Fibroblast of villous mesenchyme (primary cell): ENCODE results near the gene CLTC. TPM values are rescaled to one million over a fixed set of nuclear protein-coding genes. Genes with fewer than 3 reads are reported as not detected.

Experiments used
- DNase-seq: peaks from one replicate; pipeline ENCODE4 v3.0.0-alpha.2; 2010; ENCODE audit warnings: low read depth
- H3K4me3 ChIP-seq: 2 replicates; pipeline ENCODE4 v1.5.1; 2011; ENCODE audit warnings: low read depth, mild to moderate bottlenecking, low read length
- total RNA-seq: library from RNA; depleted of rRNA; stranded (reverse); fragments of >200 nt; gene quantifications from 2 replicates; pipeline ENCODE4 v1.2.3, GENCODE V29; 2012
- TF ChIP-seq, protein P1 (sequence below): IDR thresholded peaks from 2 replicates; pipeline ENCODE4 v1.5.1; 2012; ENCODE audit warnings: low read depth, mild to moderate bottlenecking, low read length; ENCODE audit not compliant: insufficient read depth

CLTC gene
- total RNA-seq, 1 donor: 613 TPM

DNA sequence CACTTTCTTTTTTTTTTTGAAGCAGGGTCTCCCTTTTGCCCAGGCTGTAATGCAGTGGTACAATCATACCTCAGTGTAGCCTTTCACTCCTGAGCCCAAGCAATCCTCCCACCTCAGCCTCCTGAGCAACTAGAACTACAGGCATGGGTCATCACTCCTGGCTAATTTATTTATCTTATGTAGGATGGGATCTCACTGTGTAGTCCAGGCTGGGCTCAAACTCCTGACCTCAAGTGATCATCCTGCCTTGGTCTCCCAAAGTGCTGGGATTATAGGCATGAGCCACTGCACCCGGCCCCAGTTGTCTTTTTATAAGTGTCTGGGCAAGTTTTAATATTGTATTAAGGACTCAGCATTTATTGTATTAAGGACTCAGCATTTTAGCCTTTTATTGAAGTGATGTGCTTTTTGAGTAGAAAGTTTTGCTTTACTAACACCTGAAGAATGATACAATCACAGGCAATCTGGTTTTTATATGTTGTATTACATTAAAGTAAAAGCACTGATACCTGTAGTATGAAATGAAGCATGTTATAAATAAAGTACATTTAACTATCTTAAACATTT, 110.7 kb downstream of the CLTC start:
- DNase-seq: no peak
- H3K4me3 ChIP-seq: no peak overlapping the region
- TF ChIP-seq, protein P1, sequence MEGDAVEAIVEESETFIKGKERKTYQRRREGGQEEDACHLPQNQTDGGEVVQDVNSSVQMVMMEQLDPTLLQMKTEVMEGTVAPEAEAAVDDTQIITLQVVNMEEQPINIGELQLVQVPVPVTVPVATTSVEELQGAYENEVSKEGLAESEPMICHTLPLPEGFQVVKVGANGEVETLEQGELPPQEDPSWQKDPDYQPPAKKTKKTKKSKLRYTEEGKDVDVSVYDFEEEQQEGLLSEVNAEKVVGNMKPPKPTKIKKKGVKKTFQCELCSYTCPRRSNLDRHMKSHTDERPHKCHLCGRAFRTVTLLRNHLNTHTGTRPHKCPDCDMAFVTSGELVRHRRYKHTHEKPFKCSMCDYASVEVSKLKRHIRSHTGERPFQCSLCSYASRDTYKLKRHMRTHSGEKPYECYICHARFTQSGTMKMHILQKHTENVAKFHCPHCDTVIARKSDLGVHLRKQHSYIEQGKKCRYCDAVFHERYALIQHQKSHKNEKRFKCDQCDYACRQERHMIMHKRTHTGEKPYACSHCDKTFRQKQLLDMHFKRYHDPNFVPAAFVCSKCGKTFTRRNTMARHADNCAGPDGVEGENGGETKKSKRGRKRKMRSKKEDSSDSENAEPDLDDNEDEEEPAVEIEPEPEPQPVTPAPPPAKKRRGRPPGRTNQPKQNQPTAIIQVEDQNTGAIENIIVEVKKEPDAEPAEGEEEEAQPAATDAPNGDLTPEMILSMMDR: no peak

DNA sequence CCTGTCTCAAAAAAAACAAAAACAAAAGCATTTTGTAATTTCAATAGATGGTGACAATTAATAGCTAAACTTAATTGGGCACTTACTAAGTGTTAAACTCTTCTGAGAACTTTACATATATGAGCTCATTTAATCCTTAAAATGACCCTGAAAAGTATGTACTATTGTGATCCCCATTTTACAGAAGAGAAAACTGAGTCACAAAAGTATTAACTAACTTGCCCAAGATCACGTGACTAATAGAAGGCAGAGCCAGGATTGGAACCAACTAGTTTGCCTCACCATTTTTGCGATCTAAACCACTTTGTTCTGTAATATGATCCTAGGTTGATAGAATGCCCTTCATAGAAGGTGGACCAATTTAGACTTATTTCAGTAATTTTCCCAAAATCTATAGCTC, 114.0 kb downstream of the CLTC start:
- DNase-seq: no peak
- TF ChIP-seq, protein P1: no peak
- H3K4me3 ChIP-seq: no peak overlapping the region

DNA sequence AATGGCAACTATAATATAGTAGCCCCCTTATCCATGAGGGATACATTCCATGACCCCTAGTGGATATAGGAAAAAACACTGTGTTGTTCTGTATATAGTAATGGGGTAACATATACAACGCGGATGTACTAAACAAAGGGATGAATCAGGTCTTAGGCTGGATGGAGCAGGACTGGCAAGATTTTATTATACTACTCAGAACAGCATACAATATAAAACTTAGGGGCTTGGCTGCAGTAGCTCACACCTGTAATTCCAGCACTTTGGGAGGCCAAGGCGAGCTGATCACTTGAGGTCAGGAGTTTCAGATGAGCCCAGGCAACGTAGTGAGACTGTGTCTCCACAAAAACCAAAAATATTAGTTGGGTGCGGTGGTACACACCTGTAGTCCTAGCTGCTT, 114.5 kb downstream of the CLTC start:
- no peak overlapping the region for H3K4me3 ChIP-seq
- no peak for DNase-seq
- TF ChIP-seq, protein P1: no peak

DNA sequence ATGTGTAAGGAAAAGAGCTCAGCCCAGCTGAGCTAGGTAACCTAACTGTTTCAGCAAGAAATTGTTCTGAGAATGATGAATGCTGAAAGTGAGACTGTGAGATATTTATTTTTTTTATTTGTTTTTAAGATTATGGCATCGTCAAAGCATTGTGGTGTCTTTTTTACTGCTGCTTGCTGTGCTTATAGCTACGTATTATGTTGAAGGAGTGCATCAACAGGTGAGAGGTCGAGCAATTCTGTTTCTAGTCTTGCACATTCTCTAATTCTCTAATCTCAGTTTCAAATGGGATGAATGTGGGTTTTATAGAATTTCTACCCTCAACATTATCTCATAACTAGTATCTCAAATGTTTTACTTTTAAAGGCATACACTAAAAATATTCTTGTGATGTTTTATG, 117.6 kb downstream of the CLTC start:
- no peak for DNase-seq
- H3K4me3 ChIP-seq: no peak overlapping the region
- TF ChIP-seq, protein P1: no peak

DNA sequence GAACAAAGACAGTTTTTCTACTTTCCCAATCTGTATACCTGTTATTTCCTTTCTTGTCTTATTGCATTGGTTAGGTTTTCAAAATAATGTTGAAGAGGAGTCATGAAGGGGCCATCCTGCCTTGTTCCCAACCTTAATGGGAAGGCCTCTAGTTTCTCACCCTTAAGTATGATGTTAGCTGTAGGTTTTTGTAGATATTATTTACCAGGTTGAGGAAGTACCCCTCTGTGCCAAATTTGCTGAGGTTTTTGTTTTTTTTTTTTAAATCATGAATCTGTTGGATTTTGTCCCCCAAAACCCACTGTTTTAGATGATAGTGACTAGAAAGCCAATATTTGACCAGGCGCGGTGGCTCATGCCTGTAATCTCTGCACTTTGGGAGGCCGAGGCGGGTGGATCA, 124.1 kb downstream of the CLTC start:
- DNase-seq: no peak
- H3K4me3 ChIP-seq: no peak overlapping the region
- TF ChIP-seq, protein P1: no peak

DNA sequence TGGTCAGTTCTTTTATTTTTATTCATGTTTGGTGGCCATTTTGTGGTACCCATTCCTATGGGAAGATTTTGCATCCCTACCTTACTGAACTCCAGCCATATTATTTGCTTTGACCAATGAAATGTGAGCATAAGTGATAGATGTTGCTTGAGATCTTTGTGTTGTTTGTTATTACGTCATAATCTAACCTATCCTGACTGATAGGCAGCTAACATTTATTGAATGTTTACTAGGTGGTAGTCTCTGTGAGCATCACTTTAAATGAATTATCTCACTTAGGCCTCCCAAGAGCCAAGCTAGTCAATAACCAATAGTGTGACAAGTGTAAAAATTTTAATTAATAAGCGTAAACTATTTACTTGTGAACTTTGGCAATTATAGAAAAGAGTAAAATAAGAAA, 125.3 kb downstream of the CLTC start:
- TF ChIP-seq, protein P1: no peak
- no peak for DNase-seq
- no peak overlapping the region for H3K4me3 ChIP-seq

Other genes starting within 250 kb of the CLTC start
- 44.1 and 66.9 TPM in 2 replicates for gene DHX40, start 54.3 kb upstream of the CLTC start, total RNA-seq
- 16.4 TPM in 2 replicates for gene PTRH2, start 87.5 kb downstream of the CLTC start, total RNA-seq
- gene VMP1, start 87.8 kb downstream of the CLTC start, total RNA-seq: 436 and 608 TPM in 2 replicates